ENCODE results near the gene TRIM56. TPM values are rescaled to one million over a fixed set of nuclear protein-coding genes. Genes with fewer than 3 reads are reported as not detected.
"Not testable (repeated sequence)": the region's sequence is repeated elsewhere in the genome, so short reads cannot be mapped to it uniquely, and the experiment has no call there.

TRIM56 gene
- total and polyA plus RNA-seq, 2 of the 4 experiments (the other 2 are of a cell fraction), result 3.9 to 5.9 TPM

DNA sequence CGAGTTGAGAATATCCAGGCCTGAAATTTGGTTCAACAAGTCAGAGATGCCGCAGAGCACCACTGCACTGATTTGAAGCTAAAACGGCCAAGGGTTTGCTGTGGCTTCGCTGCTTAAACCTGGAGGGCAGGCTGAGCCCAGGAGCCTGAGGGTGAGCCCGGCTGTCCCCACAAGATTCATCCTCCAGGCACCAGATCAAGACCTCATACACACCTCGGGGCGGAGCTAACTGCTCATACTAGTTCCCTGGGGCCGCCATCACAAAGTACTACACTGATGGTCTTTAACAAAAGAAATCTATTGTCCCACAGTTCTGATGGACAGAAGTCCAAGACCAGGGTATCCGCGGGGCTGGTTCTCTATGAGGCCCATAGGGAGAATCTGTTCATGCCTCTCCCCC lies 16.9 kb upstream of the TRIM56 start:
- H3K23ac ChIP-seq (ENCODE audit: low read depth, low read length), result no peak overlapping the region
- no peak overlapping the region for H3K56ac ChIP-seq (ENCODE audit: extremely low read depth, insufficient read depth, low read length)
- H3K4me3 ChIP-seq (ENCODE audit: insufficient read depth, low read depth, low read length), result no peak overlapping the region
- H3K18ac ChIP-seq (ENCODE audit: low read depth, low read length), result no peak overlapping the region
- no peak overlapping the region for H4K8ac ChIP-seq (ENCODE audit: low read depth in 2 of 2, low read length in 2 of 2)
- POLR2A ChIA-PET (ENCODE audit: unreplicated experiment), result no interaction called here
- no peak overlapping the region for H3K4me2 ChIP-seq (ENCODE audit: low read depth, low read length)
- CTCF ChIA-PET, result interaction anchor here (0.6 kb wide), 1 partner anchor 170 kb away, joined by 4 read pairs; no protein-coding TSS in a partner anchor
- no peaks in the 10 kb centered on the region for H4K20me1 ChIP-seq (ENCODE audit: insufficient read depth, low read length)
- no peak overlapping the region for H3K4ac ChIP-seq (ENCODE audit: low read depth, low read length)
- dilution Hi-C loops (cut with HindIII; ENCODE audit: low sequenced_read_pairs, unreplicated experiment) (no loop called here), in situ Hi-C loops (cut with MboI; ENCODE audit: low sequenced_read_pairs) (loop anchor here (25.0 kb wide), 1 partner anchor 356 kb away; the partner anchor contains the start of genes EPO and POP7), intact Hi-C loops (cut with micrococcal nuclease) (no loop called here)
- H3K14ac ChIP-seq (replicated peaks; ENCODE audit: low read depth, low read length), result no peak overlapping the region
- H4K91ac ChIP-seq (ENCODE audit: insufficient read depth, low read depth, low read length), result no peak overlapping the region
- H3K9me3 ChIP-seq (ENCODE audit: control insufficient read depth, insufficient read depth, low read length), result no peaks in the 10 kb centered on the region
- DNase-seq, result no peak
- no peaks in the 10 kb centered on the region; the same call in 1 of the 2 replicates for H3K9me1 ChIP-seq (ENCODE audit: insufficient read depth, low read length)
- H3K27ac ChIP-seq (ENCODE audit: insufficient read depth, low read length), result no peak overlapping the region
- no TSS peak for BruUV-seq (replicated peaks)
- H3K9ac ChIP-seq (ENCODE audit: low read depth, low read length), result no peak overlapping the region
- peaks cover 26% of the 10 kb centered on the region for H3K27me3 ChIP-seq (ENCODE audit: control insufficient read depth, insufficient read depth, low read length)
- no peaks in the 10 kb centered on the region for H3K36me3 ChIP-seq (ENCODE audit: control insufficient read depth, insufficient read depth, low read length)
- H2AFZ ChIP-seq (replicated peaks; ENCODE audit: low read length, poor library complexity), result no peak overlapping the region
- H2AK9ac ChIP-seq (replicated peaks; ENCODE audit: low read depth, low read length, poor library complexity), result peak overlapping the region; percentile 0
- TF ChIP-seq, protein P1, sequence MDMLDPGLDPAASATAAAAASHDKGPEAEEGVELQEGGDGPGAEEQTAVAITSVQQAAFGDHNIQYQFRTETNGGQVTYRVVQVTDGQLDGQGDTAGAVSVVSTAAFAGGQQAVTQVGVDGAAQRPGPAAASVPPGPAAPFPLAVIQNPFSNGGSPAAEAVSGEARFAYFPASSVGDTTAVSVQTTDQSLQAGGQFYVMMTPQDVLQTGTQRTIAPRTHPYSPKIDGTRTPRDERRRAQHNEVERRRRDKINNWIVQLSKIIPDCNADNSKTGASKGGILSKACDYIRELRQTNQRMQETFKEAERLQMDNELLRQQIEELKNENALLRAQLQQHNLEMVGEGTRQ (IDR thresholded peaks at IDR 0.05; ENCODE audit: low read depth, low read length), result no peak
- no peak overlapping the region for H2BK20ac ChIP-seq (ENCODE audit: low read depth, low read length)
- H3K79me1 ChIP-seq (ENCODE audit: low read depth in 1 of 2, low read length in 2 of 2), result no peaks in the 10 kb centered on the region
- no peak overlapping the region for H2BK5ac ChIP-seq (ENCODE audit: low read depth, low read length, poor library complexity, severe bottlenecking)
- H4K5ac ChIP-seq (ENCODE audit: low read depth, low read length), result no peak overlapping the region
- H2BK15ac ChIP-seq (ENCODE audit: low read depth, low read length), result no peak overlapping the region; the same call in 2 of the 3 replicates
- ATAC-seq (ENCODE audit: low read depth), result no peak
- no peak overlapping the region for H2BK120ac ChIP-seq (ENCODE audit: low read depth, low read length)
- H2AK5ac ChIP-seq (ENCODE audit: low read depth, low read length), result no peak overlapping the region
- 73% methylated on average over 4 of the region's 10 CpGs; no CpG with 5 or more reads in 1 of the 2 experiments for WGBS, 2 experiments (ENCODE audit: extremely low coverage in 2 of 2, insufficient read length in 1 of 2)
- H3K4me1 ChIP-seq (ENCODE audit: control insufficient read depth, insufficient read depth, low read length), result no peaks in the 10 kb centered on the region

DNA sequence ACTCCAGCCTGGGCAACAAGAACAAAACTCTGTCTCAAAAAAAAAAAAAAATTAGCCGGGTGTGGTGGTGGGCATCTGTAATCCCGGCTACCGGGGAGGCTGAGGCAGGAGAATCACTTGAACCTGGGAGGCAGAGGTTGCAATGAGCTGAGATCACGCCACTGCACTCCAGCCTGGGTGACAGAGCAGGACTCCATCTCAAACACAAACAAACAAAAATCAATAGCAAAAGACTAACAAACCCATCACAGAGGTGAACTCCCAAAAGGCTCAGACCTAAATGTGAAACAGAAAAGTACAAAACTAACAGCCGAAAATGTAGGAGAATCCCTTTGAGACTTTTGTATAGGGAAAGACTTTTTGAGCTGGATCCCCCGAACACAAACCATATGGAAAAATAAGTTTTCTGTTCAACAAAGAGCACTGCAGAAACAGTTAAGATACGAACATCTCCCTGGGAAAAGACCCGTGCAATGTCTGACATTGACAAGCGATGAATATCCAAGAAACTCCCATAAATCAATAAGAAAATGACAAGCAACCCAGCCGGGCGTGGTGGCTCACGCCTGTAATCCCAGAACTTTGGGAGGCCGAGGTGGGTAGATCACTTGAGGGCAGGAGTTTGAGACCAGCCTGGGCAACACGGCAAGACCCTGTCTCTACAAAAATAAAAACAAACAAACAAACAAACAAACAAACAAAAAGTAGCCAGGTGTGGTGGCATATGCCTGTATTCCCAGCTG lies 13.7 kb upstream of the TRIM56 start:
- H3K4me1 ChIP-seq (ENCODE audit: control insufficient read depth, insufficient read depth, low read length); H3K18ac ChIP-seq (ENCODE audit: low read depth, low read length); H4K5ac ChIP-seq (ENCODE audit: low read depth, low read length); H3K9me3 ChIP-seq (ENCODE audit: control insufficient read depth, insufficient read depth, low read length); H3K23ac ChIP-seq (ENCODE audit: low read depth, low read length); dilution Hi-C loops (cut with HindIII; ENCODE audit: low sequenced_read_pairs, unreplicated experiment); intact Hi-C loops (cut with micrococcal nuclease); H4K8ac ChIP-seq (ENCODE audit: low read depth in 2 of 2, low read length in 2 of 2); H3K14ac ChIP-seq (replicated peaks; ENCODE audit: low read depth, low read length); H3K4me2 ChIP-seq (ENCODE audit: low read depth, low read length); H2BK20ac ChIP-seq (ENCODE audit: low read depth, low read length); H3K9ac ChIP-seq (ENCODE audit: low read depth, low read length); H2BK120ac ChIP-seq (ENCODE audit: low read depth, low read length); DNase-seq; H2BK5ac ChIP-seq (ENCODE audit: low read depth, low read length, poor library complexity, severe bottlenecking); H3K9me1 ChIP-seq (ENCODE audit: insufficient read depth, low read length); H3K4me3 ChIP-seq (ENCODE audit: insufficient read depth, low read depth, low read length); BruUV-seq (replicated peaks); H3K36me3 ChIP-seq (ENCODE audit: control insufficient read depth, insufficient read depth, low read length); H2AFZ ChIP-seq (replicated peaks; ENCODE audit: low read length, poor library complexity); H3K27ac ChIP-seq (ENCODE audit: insufficient read depth, low read length); POLR2A ChIA-PET (ENCODE audit: unreplicated experiment); H3K79me1 ChIP-seq (ENCODE audit: low read depth in 1 of 2, low read length in 2 of 2); ATAC-seq (ENCODE audit: low read depth); H2AK5ac ChIP-seq (ENCODE audit: low read depth, low read length); H2AK9ac ChIP-seq (replicated peaks; ENCODE audit: low read depth, low read length, poor library complexity); H3K4ac ChIP-seq (ENCODE audit: low read depth, low read length); CTCF ChIA-PET; H4K91ac ChIP-seq (ENCODE audit: insufficient read depth, low read depth, low read length); H3K56ac ChIP-seq (ENCODE audit: extremely low read depth, insufficient read depth, low read length); H2BK15ac ChIP-seq (ENCODE audit: low read depth, low read length); H4K20me1 ChIP-seq (ENCODE audit: insufficient read depth, low read length): not testable (repeated sequence)
- H3K27me3 ChIP-seq (ENCODE audit: control insufficient read depth, insufficient read depth, low read length), result peaks cover 27% of the 10 kb centered on the region
- in situ Hi-C loops (cut with MboI; ENCODE audit: low sequenced_read_pairs), result loop anchor here (25.0 kb wide), 1 partner anchor 359 kb away; the partner anchor contains the start of genes EPO and POP7
- WGBS, 2 experiments (ENCODE audit: extremely low coverage in 2 of 2, insufficient read length in 1 of 2), result no CpG with 5 or more reads among the region's 14 CpGs

Data from IMR-90 (cell line).